Dedifferentiated amniotic fluid mesenchymal stem cell (primary cell): ENCODE data around the gene CAPN13.

ENCODE experiments used
- DNase-seq: peaks from one replicate; pipeline ENCODE4 v3.0.0-alpha.2; 2016; ENCODE audit errors: extremely low spot score

CAPN13 gene

DNA sequence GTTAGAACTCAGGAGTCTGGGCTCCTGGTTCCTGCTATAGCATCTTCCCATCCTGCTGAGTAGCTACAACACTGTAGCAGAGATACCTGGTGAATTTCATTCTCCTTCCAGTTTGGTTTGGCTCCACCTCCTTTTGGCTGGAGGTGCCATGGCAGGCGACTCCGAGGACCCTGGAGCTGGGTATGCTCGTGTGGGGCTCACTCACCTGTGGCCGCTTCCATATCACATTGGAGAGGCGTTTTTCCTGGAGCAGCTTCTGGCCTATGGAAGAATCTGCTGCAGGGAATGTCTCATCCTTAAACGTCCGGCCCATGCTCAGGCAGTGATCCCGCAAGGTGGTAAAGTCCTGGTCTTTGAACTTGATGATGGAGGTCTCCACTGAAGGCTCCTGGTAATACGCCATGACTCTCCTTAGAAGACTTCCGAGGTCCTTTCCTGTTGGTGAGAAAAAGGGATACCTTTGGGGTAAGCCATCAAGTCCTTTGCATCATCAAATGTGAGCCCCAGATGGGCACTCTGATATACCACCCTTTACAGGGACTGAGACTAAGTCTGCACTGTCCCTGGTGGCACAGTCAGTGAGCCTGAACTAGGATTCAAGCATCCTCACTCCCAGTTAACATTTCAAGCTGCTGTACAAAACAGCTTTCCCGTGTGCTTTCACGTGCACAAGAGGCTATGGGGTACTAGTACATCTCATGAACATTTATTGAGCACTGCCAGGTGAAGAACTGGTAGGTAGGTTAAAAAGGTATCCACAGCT, 20.1 kb downstream of the CAPN13 start:
- no peak for DNase-seq

DNA sequence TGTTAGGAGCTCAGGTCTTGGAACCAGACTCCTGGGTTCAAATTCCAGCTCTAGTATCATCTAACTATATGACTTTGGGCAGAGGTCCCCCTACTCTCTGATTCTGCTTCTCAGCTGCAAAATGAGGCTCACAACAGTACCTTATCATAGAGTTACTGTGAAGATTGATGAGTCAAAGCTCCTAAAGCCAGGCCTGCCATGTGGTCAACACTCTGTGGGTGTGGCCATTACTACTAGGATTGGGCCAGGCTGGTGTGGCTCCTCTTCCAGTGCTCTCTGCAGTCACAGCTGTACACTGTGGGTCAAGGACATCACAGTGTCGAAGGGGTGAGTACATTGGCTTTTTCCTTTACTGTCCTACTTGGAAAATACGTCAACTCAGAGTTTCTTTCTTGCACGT, 22.6 kb downstream of the CAPN13 start:
- DNase-seq: no peak

DNA sequence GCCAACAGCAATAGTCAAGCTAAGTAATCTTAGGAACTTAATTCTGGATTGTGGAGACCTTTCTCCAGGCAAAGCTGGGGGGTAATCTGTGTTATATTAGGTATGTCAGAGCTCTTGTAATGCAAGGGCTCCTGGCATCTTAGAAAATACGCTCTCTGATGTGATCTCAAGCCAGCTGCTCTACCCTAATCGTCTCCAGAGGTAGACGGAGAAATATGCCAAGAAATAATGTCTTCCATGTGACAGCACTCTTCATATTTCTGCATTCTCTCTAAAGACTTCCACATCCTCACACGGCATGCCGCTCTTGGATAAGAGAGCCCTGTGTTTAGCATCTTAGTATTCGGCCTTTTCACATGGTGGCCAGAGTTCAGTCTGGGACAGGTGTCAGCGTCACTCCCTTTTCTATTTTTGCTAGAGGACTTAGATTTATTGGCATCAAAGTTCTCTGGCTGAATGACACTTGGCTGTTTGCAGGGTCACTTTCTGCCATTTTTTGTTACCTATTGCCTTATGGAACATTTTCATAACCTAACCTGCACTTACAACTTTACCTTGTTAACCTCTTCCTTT, 25.2 kb downstream of the CAPN13 start:
- no peak for DNase-seq

DNA sequence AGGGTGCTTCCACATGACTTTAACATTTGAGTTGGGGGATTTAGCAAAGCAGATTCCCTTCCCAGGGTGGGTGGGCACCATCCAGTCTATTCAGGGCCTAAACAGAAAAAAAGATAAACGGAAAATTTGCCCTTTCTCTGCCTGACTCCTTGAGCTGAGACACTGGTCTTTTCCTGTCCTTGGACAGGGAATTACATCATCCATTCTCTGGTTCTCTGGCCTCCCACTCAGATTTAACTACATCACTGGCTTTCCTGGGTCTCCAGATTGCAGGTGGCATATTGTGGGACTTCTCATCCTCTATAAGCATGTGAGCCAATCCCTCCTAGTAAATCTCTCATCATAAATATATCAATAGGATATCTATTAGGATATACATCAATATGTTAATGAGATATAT, 25.8 kb downstream of the CAPN13 start:
- no peak for DNase-seq

DNA sequence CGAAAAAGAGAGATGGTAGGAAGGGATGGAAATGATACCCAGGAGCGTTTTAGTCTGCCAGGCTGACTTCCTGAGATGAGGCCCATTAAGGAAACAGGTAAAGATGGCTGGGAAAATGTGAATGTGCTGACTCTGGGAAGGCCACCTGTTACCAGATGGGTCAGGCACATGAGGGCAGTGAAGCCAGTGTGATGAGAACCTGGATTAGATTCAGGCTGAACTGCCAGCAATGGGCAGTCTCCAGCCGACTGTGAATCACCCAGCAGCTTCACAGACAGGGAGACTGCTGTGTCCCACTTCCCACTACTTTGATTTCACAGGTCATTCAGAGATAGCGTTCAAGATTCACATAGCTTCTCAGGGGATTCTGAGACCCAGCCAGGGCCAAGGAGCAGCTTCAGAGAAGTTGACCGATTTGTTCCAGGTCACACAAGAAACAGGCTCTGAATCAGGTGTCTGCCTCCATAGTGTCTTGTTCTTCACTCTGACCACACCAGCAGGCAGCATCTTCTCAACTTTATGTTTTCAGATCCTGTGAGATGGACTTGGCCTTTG, 26.4 kb downstream of the CAPN13 start:
- no peak for DNase-seq

DNA sequence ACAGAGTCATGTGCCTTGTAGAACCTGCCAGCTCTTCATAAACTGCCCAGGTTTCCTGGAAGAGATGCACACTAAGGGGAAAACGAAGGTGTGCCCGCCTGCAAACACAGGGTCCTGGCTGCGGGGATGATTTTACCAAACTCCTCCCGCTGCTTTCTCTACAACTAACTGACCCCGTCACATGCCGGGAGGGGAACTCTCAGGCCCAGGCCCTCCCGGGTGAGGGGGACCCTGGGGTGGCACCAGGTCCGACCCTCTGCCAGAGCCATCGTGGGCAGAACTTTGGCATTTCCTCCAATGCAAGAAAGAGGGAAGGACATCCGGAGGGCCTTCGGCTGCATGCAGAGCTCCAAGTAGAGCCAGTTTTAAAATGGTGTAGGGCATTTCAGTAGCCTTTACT, 28.6 kb downstream of the CAPN13 start:
- DNase-seq: no peak

DNA sequence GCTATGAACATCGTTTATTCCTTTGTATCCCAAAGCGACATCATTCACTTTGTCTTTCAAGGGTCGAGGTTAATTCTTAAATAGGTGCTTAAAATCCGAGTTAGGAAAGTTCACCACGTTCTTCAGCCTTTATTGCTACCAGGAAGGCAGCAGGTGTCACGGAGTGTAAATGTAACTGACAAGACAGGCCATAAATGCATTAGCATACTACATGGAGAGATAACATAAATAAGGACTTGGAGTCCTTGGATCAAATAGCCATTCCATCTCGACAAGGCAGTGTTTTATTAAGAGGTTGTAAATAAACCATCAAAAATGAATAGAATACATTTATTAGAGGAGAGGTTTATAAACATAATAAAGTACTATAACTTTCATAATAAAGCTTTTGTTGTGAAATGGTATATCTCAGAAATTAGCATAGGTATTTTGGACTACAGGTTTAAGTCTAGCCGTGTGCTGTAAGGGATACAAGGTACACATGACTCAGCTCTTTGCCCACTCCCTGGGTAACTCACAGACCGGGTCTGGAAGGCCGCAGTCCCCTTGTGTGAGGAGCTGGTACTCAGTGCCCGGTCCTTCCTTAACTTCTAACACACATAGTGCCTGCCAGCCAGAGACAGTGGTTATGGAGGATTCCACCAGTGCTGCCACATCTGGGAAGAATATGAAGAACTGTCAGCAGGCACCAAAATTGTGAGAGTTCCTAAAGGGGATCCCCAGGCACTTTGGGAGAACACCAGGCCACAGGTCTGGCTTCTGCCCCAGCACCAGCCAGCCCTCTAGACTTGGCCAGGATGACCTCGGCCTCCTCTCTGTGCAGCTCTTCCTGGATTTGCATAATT, 29.4 kb downstream of the CAPN13 start:
- no peak for DNase-seq

DNA sequence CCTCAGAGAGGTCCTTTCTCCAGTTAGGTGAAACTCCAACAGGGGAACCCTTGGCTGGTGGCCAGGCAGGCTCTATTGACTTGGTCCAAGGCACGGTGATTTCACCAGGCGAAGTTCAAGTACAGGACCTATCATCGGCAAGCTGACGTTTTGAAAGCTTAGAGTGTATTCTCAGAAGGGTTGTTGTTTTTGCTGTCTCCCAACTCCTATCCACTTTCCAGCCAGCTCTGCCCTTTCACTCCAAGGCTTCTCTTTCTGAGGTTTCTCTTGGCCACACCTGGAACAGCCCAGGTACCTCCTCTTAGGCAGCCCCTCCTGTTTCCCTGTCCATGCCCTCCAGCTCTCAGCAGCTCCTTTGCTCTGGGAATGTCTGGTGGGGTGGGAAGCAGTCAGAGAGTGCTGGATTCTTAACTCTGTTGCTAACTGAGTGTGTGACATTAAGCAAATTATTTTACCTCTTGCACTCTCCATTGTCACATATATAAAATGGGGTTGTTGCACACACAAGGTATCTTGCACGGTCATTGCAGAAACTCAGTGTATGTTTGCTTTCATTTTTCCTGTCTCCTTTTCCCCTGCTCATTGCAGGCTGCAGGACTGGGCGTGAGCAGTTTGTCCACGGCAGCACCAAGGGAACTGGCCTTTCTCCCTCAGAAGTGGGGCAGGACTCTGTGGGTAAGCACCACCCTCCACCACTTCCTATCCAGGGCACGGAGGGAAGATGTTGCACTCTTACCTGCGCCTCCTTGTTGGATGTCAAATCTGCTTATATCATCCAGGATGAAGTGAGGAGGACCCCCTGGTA, 30.2 kb downstream of the CAPN13 start:
- DNase-seq: no peak

DNA sequence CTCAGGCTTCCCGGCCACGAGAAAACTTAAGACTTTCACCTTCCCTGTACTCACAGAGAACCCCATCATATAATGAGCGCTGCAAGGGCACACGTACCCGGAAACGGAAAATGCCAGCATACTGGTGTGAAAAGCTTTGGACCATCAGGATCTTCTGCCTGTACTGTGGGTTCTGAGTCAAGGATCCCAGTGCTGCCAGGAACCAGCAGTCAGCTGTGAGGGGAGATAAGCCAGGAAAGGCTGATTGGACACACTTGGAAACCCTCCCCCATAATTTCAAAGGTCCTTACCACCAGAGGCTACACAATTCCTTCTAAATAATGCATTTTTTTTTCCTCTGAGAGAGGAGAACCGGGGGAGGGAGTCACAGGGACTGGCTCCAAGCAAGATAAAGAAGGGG, 31.4 kb downstream of the CAPN13 start:
- DNase-seq: no peak

DNA sequence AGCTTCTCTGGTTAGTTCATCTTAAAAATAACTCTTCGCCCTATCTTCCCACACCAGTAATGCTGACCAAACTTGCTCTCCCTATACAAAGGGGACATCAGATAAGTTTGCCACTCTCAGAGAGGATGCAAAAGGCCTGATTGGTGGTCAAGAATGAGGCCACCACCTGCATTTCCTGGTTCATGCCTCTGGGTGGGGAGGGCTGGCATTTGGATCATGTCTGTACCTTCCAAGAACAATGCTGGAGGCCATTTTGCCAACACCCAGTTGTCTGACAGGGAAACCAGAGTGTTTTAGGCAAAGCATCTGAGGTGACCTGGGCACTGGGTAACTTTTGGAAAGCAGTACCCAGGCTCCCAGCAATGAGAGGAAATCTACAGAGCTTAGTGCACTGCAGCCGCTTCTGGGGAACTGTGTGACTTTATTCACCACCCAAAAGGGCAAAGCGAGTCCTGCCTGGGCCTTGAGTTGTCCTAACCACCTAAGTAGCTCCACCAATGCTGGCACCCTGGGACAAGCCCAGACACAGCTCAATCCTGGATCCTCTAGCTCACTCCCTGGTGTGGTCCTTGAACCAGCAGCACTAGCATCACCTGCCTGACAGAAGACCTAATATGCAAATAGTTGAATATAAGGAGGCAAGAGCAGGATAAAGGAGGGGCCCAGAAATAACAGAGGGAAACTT, 35.1 kb downstream of the CAPN13 start:
- DNase-seq: no peak

DNA sequence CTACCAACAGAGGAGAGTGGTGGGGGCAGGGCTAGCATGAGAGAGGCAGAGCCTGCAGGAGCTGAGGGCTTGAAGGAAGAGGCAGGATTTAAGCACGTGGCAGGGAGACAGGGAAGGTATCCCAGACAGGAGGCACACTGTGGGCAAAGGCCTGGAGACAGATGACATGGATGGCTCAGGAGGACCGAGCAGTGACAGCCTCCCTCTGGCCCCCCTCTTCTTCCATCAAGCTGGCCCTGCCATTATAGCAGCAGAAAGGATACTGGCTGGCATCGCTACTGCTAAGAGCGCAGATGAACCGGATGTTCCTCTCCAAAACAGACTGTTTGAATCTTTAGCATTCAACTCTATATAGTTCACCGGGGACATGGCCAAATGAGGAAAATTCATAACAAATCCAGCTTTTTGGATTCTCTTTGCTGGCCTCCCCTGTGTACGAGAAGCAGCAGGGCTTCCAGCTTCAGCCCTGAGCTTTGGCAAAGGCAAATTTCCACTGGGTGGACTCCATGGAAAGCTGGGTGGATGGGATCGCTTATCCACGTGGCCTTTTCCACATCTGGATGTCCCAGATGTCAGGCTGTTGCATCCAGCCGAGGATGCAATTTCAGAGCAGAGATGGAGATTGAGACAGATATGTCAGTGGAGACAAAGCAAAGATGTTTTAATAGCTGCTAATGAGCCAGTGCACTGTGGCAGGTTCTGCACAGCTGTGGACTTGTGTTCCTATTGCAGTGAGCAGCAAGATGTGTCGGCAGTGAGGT, 36.2 kb downstream of the CAPN13 start:
- DNase-seq: no peak

DNA sequence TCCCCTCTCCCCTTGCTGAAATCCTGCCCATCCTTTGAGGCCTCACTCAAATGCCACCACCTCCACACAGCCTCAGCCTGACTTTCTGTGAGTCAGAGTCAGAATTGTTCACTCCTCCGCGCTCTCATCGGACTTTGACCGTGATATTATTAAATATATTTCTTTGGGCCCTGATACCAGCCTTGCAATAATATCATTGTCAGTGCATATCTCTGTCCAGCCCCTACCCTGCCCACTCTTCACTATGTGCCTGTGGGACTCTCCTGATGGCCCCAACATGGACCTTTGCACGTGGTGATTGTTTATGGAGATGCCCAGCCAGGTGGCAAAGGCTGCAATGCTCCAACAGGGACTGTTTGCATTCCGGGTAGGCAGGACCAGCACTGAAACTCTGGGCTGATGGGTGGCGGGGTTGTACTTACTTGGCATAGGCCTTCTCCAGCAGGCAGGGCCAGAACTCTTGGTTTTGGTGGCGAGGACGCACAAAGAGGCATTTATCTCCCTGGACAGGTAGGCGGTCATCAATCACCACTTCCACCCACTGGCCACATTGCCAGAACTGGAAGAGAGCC, 37.3 kb downstream of the CAPN13 start:
- no peak for DNase-seq

DNA sequence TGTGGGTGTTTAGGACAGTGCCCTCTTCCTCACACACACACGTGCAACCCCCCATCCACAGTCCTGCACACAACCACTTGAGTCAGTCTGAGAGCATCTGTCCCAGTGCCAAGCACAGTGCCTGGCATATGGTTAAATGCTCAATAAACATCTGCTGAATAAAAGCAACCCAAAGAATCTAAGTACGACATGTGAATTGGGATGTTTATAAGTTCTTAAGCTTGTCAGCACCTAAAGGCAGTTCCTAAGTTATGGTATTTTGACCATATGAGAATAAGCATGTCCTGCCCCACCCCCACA, 37.8 kb downstream of the CAPN13 start:
- DNase-seq: no peak

DNA sequence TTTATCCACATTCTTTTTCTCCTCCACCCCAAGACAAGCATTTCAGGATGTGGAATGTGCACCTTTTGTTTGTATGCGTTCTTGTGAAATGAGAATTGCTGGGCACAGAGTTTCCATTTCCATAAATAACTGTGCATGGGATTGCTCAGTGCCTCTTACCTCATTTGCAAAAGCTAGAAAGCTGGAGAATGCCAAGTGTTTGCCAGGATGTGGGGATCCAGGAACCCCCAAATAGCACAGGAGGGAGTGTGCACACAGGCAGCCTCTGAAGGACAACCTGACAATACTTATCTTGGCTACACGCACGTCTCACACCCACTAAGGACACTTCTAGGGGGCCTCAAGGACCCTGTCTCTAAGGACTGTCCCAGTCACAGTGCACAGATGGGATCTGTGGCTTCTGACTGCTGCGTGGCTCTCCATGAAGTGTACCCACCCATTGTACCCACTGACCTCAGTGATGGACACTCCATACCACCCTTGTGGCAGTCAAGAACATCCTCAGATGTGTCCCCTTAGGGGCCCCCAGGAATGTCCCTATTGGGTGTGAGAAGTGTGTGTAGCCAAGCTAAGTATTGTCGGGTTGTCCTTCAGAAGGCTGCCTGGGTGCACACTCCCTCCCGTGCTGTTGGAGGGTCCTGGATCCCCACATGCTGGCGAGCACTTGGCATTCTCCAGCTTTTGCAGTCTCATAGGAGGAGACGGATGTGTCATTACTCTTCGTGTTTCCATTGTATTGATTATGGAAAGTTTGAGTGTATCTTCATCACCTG, 38.4 kb downstream of the CAPN13 start:
- no peak for DNase-seq

DNA sequence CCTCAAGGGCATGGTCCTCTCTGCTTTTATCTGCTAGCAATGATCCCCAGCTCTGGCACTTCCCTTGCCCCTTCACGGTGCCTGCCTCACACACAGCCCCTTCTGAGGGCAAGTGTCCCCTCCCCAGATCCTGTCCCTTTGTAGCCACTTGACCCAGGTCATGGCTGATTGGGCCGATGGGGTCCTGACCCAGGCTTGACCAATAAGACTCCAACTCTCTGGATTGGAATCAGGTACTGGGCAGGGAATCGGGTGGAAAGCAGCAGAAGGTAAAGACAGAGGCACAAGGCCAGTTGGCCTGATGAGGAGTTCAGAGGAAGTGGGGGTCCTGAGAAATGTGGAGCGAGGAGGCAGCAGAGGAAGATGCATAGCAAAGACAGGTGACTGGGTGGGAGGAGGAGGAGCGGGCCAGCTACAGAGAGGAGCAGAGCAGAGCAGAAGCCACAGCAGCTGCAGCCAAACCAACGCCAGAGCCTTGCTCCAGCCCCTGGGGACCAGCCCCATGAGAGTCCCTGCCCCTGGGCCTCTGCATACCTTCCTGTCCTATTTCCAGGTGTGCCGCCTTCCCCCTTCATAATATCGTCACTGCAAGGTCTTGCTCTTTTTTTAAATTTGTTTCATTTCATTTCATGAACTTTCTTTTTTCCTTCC, 39.1 kb downstream of the CAPN13 start:
- no peak for DNase-seq

DNA sequence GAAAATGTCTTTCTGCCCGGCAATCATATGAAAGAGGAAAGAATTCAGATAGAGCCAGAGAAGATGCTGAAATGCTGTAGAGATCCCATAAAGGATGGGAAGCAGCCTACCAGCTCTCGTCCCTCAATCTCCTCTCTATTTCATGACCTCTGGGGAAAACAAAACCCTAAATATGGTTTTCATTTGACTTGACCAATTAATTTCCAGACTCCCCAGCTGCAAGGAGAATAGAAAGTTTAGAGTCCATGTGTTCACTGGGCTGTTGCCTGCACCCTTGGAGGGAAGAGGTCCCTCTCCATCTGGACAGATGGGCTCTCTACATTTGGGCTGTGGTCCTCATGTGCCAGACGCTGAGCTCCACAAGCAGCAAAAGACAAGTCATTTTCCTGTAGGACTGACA, 40.6 kb downstream of the CAPN13 start:
- DNase-seq: no peak

DNA sequence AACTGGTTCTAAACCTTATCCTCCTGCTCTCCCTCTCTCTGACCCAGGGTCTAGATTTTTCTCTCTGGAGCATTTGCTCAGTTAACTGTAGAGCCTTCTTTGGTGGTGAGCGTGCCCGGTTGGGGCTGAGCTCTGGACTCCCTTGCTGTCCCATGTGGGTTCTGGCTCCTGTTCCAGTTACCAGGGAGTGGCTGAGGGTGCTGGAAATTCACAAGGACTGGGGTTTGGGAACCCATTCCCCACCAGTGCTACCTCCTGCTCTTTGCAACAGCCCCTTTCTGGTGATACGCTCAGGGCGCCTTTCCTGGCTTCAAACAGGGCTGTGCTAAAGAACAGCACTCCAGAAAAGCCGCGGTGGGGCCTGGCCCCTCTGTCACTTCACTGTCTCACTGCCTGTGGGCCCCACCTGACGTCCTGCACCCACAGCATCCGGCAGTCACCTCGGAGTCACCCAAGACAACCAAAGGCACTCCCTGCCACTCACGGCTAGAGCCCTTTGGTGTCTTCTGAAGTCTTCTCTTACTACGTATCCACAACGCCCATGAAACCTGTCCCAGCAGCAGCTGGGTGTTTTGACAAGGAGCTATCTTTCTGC, 41.3 kb downstream of the CAPN13 start:
- DNase-seq: no peak

DNA sequence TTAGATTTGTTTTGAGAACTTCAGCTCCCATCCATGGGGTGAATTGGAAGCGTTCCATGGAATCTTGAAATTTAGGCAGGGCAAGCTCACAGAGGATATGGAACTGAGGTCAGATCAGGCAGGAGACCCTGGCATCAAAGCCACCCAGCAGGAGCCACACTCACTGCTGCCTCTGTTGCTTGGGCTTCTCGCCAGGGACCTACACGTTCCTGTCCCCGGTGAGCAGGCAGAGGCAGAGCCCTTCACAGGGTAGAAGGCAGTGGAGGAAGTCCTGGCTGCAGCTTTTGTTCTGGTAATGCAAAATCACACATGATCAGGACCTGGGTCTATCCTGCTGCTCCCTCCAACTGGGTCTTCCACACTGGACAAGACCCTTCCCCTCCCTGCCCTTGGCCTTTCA, 42.1 kb downstream of the CAPN13 start:
- DNase-seq: no peak
